Inflammatory macrophage treated with lipopolysaccharide for 4 hours (primary cell): ENCODE results near the gene TMEM132D.
"Not testable (repeated sequence)": the region's sequence is repeated elsewhere in the genome, so short reads cannot be mapped to it uniquely, and the experiment has no call there.

Experiments
- DNase-seq: peaks from one replicate; pipeline ENCODE4 v3.0.0-alpha.2; 2020

The TMEM132D gene

GRCh38 chr12:129213551-129213950 is 690.3 kb downstream of the TMEM132D start:
- DNase-seq, result no peak

DNA sequence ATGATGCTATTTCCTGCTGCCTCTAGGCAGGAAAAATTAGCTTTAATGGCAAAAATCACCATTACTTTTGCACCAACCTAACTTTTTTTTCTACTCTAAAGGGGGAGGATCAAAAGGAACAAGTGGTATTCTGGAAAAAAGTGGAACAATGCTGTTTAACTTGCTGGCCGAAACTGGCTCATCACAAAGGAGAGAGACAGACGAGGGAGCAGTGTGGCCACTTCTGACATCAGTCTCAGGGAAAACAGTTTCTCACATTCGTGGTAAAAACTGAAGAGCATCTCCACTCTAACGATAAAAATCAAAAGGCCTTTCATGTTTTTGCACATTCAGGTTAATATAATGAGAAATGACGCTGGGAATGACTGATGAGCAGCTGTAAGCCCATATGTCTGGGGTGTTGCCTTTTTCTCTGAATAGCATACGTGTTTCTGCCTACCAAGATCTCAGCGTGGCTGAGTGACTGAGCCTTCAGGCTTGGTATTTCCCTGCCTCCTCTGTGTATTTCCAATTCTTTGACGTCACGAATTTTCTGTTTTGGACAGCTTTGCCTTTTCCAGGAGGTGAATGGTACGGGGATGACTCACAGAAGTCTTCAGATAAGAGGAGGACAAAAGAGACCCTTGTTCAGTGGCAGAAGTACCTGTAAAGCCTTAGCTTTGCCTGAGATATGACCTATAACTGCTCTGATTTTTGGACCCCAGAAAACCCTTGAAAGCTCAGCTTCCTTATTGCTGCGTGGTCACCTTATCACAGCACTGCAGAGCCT is 691.8 kb downstream of the TMEM132D start:
- no peak for DNase-seq

DNA sequence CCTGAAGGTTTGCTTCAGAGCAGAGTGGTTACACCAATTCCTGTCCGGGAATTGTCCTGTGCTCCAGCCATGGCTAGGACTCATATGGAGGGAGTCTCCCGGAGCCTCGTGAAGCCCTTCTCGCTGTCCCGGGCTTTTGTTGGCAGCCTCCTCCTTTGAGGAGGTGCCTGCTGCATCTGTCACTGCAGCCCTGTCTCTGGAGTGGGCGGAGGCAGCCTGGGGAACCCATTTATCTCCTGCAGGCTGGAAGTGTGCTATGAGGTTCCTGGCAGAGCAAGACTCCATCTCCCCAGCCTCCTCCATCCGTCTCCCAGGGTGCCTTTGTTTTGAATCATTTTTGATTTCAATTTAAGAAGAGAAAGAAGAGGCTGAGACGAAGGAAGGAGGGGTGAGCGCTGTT is 695.3 kb downstream of the TMEM132D start:
- no peak for DNase-seq

- DNase-seq, result no peak
Observed at GRCh38 chr12:129207084-129207483, 696.7 kb downstream of the TMEM132D start.

DNA sequence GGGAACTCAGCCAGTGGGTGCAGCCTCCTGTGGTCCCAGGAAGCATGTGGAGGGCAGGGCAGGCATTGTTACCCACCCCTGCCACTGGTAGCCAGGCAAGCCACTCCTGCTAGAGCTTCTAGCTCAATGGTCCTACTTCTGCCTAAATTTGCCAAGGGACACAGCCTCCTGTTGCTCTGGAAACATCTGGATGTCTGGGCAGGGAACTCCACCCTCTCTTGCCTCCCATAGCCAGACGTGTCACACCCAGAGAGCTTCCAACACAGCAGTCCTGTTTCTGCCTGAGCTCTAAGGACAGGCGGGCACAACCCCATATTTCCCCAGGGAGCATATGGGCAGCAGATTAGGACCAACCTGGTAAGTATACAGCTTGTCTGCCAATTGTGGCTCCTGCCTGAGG is 700.4 kb downstream of the TMEM132D start:
- DNase-seq, result no peak

GRCh38 chr12:129202109-129202814 is 701.6 kb downstream of the TMEM132D start:
- no peak for DNase-seq

- no peak for DNase-seq
Observed at GRCh38 chr12:129201029-129201428, 702.8 kb downstream of the TMEM132D start.

GRCh38 chr12:129200576-129200975 is 703.2 kb downstream of the TMEM132D start:
- no peak for DNase-seq

DNA sequence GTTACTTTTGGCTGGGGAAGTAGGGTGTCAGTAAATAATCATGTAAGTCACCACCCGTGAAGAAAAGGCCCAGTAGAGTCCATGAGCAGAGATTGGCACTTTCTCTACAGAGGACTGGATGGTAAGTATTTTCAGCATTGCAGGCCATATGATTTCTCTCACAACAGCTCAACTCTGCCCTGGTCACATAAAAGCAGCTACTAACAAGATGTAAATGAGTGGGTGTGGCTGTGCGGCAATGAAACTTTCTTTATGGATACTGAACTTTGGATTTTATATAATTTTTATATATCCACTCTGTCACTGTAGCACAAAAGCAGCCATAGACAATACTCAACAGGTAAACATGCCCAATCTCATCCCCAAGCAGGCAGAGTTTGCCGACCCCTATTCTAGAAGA is 706.9 kb downstream of the TMEM132D start:
- no peak for DNase-seq

GRCh38 chr12:129195081-129195480 is 708.7 kb downstream of the TMEM132D start:
- DNase-seq, result no peak

DNA sequence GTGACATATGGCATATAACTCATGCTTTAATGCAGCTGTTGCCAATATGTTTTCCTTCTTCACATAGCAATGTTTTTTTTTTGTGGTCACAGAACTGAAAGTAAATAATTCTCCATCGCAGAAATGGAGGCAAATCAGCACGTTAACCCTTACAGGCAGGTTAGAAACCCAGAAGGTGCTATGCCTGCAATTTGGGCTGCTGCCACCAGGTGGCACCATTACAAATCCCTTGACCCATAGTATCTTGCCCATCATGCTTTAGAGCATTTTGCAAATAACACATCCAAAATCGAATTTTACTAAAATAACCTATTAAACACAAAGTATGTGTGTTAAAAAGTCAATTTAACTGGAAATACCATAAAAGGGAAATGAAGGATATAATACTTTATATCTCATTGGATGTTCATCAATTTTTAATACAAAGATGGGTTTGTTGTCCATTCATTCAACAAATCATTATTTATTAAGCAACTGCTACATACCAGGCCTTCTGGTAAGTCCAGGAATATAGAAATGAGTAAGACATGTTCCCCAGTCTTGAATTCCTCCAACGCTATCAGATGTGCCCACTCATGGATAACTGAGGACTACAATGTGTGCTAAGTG is 710.5 kb downstream of the TMEM132D start:
- DNase-seq, result peak; percentile 17

DNA sequence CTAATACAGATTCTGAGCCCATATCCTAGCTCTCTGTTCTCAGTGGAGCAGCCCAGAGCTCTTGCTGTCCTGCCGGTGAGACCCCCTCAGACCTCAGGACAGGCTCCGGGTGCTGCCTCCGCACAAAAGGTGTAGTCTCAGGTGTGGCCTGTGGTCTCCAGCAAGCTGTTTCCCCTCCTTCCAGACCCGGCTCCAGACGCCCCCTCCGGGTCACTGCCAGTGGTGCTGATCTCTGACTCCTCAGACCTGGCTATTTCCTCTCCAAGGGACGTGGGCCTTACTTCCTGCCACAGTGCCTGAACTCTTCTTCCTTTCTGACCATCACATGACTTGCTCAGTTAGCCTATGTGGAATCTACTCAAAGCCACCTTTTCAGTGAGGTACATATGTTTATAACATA is 713.0 kb downstream of the TMEM132D start:
- no peak for DNase-seq

DNA sequence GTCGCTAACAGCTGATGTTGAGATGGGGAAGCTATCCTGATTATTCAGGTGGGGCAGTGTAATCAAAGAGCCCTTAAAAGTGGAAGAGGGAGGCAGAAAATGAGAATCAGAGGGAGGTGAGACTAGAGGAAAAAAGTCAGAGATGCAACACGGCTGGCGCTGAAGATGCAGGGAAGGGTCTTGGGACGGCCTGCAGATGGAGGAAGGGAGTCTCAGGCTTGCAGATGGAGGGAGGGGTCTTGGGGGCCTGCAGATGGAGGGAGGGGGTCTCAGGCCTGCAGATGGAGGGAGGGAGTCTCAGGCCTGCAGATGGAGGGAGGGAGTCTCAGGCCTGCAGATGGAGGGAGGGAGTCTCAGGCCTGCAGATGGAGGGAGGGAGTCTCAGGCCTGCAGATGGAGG is 713.9 kb downstream of the TMEM132D start:
- not testable (repeated sequence) for DNase-seq

GRCh38 chr12:129186952-129187351 is 716.9 kb downstream of the TMEM132D start:
- DNase-seq, result no peak

- no peak for DNase-seq
Observed at GRCh38 chr12:129185855-129186254, 718.0 kb downstream of the TMEM132D start.

DNA sequence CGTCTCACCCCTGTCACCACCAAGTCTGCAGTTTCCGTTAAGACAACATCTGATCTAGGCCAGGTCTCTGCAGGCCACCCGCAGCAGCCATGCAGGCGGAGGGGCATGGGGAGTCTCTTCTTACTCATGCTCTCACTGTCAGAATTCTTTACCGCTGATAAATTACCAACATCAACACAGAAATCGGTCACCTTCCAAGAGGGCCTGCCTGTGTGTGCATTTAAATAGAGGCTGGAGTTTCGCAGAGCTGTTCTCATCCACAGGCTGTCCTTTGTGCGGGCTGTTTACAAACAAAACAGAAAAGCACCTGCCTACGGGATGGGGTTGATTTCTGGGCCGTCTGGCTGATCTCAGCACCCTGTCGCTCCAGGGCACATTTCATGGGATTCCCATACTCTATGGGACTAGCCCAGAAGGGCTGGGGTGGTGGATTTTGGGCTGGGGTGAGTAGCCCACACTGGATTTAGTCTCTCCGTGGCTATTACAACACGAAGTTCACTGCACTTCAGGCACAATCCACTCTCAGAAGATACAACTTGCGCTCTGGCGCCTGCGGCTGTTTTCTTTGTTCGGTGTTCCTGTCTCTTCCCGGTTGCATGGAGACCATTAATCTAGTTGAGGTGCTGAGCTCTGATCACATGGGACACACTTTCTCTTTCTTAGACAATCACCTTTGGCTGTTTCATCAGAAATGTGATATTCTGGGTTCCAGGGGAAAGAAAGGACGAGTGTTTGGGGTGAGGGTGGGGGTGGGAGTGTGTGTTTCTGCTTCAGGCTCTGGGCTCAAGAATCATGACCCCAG is 719.5 kb downstream of the TMEM132D start:
- DNase-seq, result no peak

DNA sequence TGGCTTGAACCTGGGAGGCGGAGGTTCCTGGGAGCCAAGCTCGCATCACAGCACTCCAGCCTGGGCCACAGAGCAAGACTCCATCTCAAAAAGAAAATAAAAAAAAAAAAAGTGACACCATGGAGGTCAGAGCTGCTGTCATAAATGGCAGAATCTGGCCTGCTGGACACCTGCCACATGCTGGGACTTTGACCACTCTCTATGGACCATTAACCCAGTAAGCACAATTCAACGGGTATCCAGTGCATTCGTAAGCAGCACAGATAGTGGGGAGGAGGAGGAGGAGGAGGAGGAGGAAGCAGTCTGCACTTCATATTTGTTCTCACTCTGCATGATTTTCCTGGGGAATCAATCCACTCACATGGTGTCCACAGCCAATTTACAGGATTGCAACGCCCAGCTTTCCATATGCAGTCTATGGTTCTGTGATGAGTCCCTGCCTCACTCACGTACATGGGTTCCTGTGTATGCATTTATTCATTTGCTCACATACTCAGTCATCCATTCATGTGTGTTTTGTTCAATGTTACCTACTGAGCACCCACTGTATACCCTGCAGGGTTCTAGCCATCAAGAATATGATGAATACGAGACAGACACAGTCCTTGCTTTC is 723.8 kb downstream of the TMEM132D start:
- DNase-seq, result no peak

- DNase-seq, result no peak
Observed at GRCh38 chr12:129169928-129170327, 733.9 kb downstream of the TMEM132D start.

- DNase-seq, result no peak
Observed at GRCh38 chr12:129163861-129164260, 740.0 kb downstream of the TMEM132D start.

- DNase-seq, result no peak
Observed at GRCh38 chr12:129163461-129163860, 740.4 kb downstream of the TMEM132D start.

- DNase-seq, result no peak
Observed at GRCh38 chr12:129162805-129163204, 741.0 kb downstream of the TMEM132D start.

GRCh38 chr12:129161511-129161910 is 742.3 kb downstream of the TMEM132D start:
- no peak for DNase-seq

- no peak for DNase-seq
Observed at GRCh38 chr12:129160282-129160681, 743.5 kb downstream of the TMEM132D start.
